H54 (cell line): ENCODE data around the gene MRPL43.

Source experiments
- DNase-seq: peaks from one replicate; pipeline ENCODE4 v3.0.0; 2011; ENCODE audit warnings: low spot score, mixed read lengths; ENCODE audit not compliant: insufficient read length
- FAIRE-seq: peaks from 3 replicates; lab custom pipeline; 2011; peaks lifted over from hg19 to GRCh38; lab: Jason Lieb, UNC
- POLR2A ChIP-seq: IDR thresholded peaks from 2 replicates; pipeline ENCODE4 v1.6.1; 2011; ENCODE audit warnings: low read depth, mild to moderate bottlenecking, low read length

Gene MRPL43

DNA sequence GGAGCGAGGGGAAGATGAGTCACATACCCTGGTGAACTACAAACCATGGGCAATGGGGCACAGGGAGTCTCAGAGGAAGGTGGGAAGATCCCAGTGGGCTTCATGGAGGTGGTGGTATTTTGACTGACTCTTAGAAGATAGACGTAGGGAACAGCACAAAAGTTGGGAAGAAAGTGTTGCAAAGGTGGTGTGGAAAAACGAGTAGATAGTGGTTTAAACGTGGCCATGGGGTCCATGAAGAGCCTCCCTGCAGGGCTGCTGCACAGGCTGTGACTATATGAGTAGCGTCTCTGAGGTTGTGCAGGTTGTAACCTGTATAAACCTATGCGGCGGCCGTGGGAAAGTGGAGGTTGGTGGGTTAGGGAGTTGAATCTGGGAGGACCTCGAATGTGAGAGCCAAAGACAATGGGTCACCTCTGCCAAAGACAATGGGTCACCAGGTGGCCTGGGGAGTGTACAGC is 26.1 kb upstream of the MRPL43 start:
- FAIRE-seq = no peak
- no peak; the same call in 1 of the 2 replicates for TF ChIP-seq POLR2A

DNA sequence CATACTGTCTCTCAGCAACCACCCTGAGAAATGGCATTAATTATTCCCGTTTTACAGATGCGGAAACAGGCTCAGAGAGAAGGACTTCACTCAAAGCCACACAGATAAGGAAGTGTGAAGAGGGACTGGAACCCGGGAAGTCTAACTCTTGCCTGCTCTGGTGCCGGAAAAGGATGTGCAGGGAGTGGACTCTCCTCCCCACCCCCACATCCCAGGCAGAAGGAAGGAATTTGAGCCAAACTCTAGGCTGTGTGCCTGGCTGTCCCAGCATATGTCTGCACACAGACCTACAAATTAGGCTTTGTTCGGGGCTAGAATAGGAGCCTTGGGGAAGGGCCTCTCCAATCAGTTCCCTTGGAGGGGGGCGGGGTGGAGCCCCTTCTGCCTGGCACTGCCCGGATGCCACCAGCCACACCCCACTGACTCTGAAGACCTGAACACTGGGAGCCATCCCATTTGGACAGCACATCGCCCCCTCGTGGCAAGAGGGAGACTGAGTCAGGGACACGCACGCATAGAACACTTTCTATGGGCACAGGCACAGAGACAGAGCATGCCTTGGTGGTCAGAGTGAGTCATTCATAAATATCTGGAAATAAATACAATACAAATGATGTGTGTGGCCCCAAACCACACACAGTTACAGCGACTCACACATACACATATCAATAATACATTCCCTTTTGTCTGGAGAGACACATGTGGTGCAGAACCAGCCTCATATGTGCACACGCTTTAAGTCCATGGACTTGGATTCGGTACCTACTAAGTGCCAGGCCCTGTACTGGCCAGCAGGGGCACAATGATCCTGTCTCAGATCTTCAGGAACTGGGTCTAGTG is 25.4 kb upstream of the MRPL43 start:
- FAIRE-seq = no peak
- TF ChIP-seq POLR2A = no peak
- peak; percentile 94 for DNase-seq

More for the DNA sequence above, 26.1 kb upstream of the MRPL43 start:
- no peak for DNase-seq

GRCh38 chr10:101011517-101012423 is 24.5 kb upstream of the MRPL43 start:
- no peak for DNase-seq
- FAIRE-seq = no peak
- no peak for TF ChIP-seq POLR2A

DNA sequence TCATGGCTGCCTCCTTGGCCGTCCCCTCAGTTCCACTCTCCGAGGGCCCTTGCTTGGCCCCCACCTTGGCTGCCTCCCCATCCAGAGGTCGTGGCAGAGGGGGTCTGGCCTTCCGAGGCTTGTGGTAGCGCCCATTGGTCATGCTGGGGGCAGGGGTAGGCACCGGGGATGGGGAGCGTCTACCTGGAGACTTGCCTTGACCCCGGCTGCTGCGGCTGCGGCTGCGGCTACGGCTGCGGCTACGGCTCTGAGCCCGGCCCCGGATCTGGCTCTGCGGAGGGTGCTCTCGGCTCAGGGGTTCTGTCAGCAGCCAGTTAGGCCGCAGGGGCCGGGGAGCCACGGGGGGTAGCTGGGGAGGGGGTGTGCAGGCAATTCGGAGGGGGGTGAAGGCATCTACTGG is 23.0 kb upstream of the MRPL43 start:
- no peak for TF ChIP-seq POLR2A
- DNase-seq (no peak), FAIRE-seq (no peak)

DNA sequence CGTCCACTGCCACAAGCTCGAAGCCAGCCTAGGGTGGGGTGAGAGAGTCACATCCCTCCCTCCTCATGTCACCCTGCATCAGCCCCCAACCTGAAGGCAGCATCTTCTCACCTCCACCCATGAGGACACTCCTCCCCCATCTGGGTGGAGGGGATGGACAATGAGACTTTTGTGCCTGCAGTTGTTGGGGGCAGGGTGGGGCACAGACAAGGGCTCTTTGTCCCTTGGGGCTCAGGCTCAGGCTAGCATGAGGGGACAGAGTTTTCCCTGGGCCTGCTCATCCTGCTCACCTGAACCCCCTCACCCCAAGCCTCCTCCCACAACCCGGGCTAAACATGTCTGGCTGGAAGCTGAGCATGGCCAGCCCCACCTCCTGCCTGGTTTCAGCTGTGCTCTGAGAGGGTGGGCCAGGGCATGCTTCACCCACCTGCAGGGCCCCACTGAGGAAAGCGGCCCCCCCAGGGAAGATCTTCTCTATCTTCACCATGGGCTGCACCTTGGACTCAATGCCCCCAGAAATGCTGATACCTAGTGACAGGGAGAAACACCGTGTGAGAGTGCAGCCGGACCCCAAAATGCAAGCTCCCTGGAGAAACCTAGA is 21.6 kb upstream of the MRPL43 start:
- FAIRE-seq (no peak), DNase-seq (no peak)
- TF ChIP-seq POLR2A = no peak

DNA sequence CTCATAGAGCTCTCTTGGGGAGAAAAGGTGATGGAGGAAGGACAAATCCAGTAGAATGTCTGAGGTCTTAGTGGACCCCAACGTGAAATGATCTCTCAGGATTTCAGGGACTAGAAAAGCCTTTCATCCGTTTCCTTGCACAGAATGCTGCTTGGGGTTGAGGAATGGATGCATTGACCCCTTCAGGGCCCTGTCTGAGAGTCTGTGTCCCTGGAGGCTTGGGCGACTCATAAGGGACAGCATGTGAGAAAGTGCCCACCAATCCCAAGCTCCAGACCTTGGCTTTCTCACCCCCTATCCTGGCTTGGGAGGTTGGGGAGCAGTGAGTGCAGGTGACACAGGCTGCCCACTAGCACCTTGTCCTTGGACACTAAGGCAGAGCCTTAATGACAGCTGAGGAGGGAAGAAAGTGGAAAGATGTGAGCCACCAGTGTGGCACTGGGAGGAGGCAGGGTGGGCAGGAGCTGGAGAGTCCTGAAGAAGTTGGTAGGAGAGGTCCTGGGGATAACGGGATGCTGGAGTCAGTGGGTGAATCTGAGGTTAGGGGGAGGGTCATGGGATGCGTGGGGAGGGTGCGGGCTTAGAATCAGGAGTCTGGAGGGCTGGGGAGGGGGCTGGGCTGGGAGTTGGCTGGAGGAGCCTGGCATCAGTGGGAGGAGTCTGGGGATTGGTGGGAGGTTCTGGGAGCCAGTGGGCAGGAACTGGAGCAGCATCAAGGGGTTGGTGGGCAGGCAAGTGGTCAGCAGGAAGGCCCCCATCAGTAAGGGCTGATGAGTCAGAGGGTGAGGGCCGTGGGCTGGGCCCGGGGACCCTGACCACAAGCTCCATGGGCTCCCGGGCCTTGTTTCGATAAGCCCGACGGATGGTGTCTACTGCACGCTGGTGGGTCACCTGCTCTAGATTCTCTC is 20.9 kb upstream of the MRPL43 start:
- FAIRE-seq (no peak), DNase-seq (no peak)
- no peak for TF ChIP-seq POLR2A

- no peak for DNase-seq
- TF ChIP-seq POLR2A = no peak
- FAIRE-seq = no peak
These were observed 19.9 kb upstream of the MRPL43 start for GRCh38 chr10:101007099-101007711.

- TF ChIP-seq POLR2A = no peak
- DNase-seq (no peak), FAIRE-seq (no peak)
These were observed 19.3 kb upstream of the MRPL43 start for GRCh38 chr10:101006593-101007098.

DNA sequence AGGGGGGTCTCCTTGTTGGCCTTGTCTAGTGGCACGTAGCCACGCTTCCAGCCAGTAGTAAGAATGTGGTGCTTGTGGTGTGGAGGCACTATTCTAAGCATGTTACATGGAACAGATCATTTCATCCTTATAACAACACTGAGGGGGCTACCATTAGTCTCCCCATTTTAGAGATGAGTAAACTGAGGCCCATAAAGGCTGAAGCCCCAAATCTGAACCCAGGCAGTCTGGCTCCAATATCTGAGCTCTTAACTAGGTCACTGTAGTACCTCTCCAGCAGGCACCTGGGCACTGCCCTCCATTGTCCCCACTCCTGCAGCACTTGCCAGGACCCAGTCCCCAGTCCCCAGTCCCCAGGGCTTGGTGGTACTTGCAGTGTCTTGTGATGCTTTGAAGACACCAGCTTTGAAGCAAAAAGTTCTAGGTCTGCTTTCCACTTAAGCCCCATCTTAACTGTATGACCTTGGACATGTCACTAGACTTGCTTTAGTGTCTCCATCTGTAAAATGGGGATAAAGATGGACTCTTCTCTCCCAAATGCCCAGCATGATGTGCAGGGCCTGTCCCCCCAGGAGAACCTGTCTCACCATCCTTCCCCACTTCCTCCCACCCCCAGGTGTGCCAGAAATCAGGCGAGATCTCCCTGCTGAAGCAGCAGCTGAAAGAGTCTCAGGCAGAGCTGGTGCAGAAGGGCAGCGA is 18.7 kb upstream of the MRPL43 start:
- TF ChIP-seq POLR2A = no peak
- FAIRE-seq = no peak
- DNase-seq = no peak

DNA sequence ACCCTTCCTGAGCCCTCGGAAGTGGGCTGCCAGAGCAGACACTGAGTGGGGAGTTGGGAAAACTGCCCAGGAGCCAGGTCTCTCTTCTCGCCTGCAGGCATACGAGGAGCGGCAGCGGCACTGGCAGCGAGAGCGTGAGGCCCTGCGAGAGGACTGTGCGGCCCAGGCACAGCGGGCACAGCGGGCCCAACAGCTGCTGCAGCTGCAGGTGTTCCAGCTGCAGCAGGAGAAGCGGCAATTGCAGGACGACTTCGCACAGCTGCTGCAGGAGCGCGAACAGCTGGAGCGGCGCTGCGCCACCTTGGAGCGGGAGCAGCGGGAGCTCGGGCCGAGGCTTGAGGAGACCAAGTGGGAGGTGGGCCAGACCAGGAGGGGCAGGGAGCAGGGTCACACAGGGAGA is 18.1 kb upstream of the MRPL43 start:
- TF ChIP-seq POLR2A = no peak
- no peak for DNase-seq
- FAIRE-seq = no peak

- TF ChIP-seq POLR2A = no peak
- FAIRE-seq (no peak), DNase-seq (no peak)
These were observed 16.4 kb upstream of the MRPL43 start for GRCh38 chr10:101003639-101004206.
